ENCODE measurements around the gene FHL2.

DNA sequence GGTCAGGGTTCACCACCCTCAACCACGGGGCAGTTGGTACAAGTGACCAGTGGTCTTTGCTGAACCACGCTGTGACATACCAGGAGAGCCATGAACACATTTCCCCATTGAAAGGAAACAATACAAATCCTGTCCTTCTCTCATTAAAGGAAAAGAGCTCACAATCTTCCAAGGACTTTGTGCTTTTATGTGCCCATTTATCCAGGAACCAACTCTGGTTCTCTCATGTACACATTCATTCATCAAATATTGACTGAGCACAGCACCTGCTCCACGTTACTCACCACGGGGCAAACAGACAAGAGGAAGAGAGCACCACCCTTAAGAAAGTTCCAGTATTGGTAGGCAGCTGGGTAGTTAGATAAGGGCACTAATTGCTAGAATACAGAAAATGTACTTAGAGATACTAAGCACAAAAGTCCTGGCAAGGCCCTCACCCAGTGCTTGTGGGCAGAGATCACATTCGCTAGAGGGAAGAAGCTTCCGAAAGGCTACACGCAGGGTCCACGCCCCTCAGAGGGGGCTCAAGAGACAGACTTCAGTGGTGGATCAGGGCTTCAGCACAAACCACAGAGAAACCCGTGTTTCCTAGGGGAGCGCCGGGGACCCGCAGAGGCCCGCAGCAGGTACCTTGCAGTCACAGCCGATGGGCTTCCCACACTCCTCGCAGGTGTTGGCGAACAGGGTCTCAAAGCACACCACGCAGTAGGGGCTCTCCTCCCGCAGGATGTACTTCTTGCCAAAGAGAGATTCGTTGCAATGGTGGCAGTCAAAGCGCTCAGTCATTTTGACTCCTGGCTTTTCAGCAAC lies 12.9 kb downstream of the FHL2 start:
- no peak for TF ChIP-seq NFRKB (IDR thresholded peaks at IDR 0.05)
- no peak for TF ChIP-seq SP1 (IDR thresholded peaks at IDR 0.05)
- no peak for TF ChIP-seq BHLHE40 (IDR thresholded peaks at IDR 0.05; ENCODE audit: borderline replicate concordance)
- no peak for TF ChIP-seq FOXK2 (IDR thresholded peaks at IDR 0.05)
- TF ChIP-seq ZNF384 (IDR thresholded peaks at IDR 0.05), result no peak
- TF ChIP-seq, protein P1, sequence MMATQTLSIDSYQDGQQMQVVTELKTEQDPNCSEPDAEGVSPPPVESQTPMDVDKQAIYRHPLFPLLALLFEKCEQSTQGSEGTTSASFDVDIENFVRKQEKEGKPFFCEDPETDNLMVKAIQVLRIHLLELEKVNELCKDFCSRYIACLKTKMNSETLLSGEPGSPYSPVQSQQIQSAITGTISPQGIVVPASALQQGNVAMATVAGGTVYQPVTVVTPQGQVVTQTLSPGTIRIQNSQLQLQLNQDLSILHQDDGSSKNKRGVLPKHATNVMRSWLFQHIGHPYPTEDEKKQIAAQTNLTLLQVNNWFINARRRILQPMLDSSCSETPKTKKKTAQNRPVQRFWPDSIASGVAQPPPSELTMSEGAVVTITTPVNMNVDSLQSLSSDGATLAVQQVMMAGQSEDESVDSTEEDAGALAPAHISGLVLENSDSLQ (IDR thresholded peaks at IDR 0.05), result no peak
- TF ChIP-seq HDGF (IDR thresholded peaks at IDR 0.05; ENCODE audit: borderline replicate concordance), result no peak
- no peak for TF ChIP-seq FOXM1 (IDR thresholded peaks at IDR 0.05; ENCODE audit: borderline replicate concordance)
- TF ChIP-seq FOXA1 (IDR thresholded peaks at IDR 0.05), result no peak
- no peak for TF ChIP-seq LEF1 (IDR thresholded peaks at IDR 0.05; ENCODE audit: borderline replicate concordance)
- TF ChIP-seq SUZ12 (IDR thresholded peaks at IDR 0.05), result no peak
- no peak for TF ChIP-seq TARDBP (IDR thresholded peaks at IDR 0.05)
- TF ChIP-seq ARNT (IDR thresholded peaks at IDR 0.05), result no peak
- no peak for TF ChIP-seq ELF4 (IDR thresholded peaks at IDR 0.05)
